ENCODE data around the gene AFAP1L2.
A peak's percentile ranks its signal among the peaks of the same experiment; 100 is the strongest.

AFAP1L2 gene

DNA sequence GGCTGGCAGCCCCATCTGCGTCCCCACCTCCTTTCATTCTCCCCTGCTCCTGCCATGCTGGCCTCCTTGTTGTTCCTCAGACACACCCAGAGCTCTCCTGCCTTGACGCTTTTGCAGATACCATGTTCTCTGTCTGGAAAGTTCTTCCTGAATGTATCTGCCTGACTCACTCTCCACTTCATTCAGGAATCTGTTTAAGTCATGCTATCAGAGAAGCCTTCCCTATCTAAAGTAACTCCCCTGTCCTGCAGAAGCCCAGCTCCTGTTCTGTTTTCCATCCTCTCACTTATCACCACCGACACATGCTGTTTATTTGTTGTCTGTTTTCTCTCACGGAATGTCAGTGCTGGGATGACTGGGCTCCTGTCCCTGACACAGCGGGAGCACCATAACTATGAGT, 82.0 kb downstream of the AFAP1L2 start:
- Histone ChIP-seq H3K27ac (no peak overlapping the region), H3K4me3 (no peak overlapping the region)
- TF ChIP-seq, protein P1, sequence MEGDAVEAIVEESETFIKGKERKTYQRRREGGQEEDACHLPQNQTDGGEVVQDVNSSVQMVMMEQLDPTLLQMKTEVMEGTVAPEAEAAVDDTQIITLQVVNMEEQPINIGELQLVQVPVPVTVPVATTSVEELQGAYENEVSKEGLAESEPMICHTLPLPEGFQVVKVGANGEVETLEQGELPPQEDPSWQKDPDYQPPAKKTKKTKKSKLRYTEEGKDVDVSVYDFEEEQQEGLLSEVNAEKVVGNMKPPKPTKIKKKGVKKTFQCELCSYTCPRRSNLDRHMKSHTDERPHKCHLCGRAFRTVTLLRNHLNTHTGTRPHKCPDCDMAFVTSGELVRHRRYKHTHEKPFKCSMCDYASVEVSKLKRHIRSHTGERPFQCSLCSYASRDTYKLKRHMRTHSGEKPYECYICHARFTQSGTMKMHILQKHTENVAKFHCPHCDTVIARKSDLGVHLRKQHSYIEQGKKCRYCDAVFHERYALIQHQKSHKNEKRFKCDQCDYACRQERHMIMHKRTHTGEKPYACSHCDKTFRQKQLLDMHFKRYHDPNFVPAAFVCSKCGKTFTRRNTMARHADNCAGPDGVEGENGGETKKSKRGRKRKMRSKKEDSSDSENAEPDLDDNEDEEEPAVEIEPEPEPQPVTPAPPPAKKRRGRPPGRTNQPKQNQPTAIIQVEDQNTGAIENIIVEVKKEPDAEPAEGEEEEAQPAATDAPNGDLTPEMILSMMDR (IDR thresholded peaks at IDR 0.05): no peak
- DNase-seq (ENCODE audit: low spot score): no peak

DNA sequence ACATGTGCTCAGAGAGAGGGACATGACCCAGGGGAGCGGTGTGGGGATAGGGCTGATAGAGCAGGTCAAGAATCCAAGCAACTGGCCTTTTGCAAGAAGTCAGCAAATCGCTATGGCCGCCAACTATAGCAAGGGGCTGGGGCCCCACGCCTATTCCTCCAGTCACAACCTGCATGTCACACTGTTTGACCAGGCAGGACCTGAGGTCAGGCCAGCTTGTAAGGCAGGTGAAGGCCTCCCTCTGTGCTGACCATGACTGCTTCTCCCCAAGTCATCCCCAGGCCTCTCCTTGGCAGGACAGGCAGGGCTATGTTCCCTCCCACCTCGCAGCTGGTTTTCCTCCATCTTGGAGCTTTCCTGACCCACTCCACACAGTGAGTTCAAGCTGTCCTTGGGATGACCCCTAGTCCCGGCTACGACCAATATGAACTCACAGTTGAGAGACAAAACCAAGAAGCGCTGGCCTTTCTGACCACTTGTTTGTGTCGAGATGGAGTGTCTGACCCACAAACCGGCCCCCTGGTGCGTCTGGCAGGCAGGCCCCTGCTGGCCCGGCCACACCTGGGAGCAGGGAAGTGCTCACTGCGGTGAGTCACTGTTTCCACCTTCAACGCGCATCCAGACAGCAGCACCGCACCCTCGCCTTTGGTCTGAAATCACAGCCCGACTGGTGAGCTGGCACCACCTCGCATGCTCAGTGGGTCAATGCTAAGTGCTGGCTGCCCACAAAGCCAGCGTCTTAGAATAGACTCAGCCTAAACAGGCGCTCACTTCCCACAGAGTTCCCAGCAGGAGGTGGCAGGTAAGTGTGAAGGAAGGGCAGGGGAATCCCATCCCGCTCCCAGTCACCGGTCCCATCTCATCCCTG, 83.8 kb downstream of the AFAP1L2 start:
- Histone ChIP-seq H3K27ac (no peak overlapping the region), H3K4me3 (no peak overlapping the region)
- no peak for DNase-seq (ENCODE audit: low spot score)
- TF ChIP-seq, protein P1 (IDR thresholded peaks at IDR 0.05): no peak

DNA sequence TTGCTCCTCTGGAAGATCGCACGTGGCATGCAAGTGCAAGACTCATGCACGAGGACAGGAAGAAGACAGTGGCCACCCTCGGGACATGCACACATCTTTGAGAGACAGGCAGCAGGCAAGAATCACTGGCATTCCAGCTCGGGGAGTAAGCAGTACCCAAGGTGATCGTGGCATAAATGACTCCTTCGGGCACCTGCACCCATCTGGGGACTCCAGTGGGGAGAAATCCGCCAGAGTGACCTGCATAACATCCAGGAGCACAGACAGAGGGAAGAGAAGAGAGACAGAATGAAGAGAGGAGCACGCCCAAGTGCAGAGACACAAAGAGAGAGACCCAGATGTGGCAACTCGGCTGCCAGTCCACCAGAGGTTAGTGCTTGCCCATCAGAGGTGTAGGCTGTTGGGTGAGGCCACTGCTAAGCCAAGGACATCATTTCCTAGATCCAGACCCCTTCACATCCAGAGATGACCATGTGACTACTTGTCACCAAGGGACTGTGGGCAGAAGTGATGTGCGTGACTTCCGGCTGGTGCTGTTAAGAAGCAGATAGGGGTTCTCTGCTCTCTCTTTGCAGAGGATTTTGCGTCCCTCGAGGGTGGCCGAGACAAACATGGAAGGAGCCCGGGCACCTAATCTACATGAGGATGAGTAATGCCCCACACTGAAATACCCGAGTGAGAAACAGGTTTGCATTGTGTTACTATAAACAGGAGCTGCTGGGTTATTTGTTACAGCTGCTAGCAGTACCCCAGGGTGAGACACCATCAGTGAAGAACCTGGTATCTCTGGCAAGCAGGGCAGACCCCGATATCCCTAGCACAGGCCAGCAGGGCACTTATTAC, 84.7 kb downstream of the AFAP1L2 start:
- no peak overlapping the region for H3K27ac ChIP-seq
- TF ChIP-seq, protein P1 (IDR thresholded peaks at IDR 0.05): no peak
- H3K4me3 ChIP-seq: no peak overlapping the region
- DNase-seq (ENCODE audit: low spot score): no peak

DNA sequence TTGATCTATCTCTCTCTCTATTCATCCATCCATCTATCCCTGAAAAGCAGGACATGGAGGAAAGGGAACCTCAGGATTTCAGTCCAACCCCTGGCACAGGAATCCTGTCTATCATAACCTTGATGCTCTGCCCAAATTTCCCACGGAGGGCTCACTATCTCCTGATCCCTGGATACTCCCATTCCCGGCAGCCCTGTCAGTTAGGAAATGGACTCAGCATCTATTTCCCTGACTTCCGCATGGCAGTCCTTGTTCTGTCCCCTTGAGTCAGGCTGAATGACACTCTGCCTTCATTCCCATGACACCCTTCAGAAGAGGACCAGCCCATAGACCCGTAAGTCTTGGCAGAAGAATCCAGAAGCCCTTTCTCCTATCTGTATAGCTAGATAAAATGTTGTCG, 87.6 kb downstream of the AFAP1L2 start:
- TF ChIP-seq, protein P1 (IDR thresholded peaks at IDR 0.05): no peak
- H3K27ac ChIP-seq: no peak overlapping the region
- H3K4me3 ChIP-seq: no peak overlapping the region
- peak; percentile 45 for DNase-seq (ENCODE audit: low spot score)

DNA sequence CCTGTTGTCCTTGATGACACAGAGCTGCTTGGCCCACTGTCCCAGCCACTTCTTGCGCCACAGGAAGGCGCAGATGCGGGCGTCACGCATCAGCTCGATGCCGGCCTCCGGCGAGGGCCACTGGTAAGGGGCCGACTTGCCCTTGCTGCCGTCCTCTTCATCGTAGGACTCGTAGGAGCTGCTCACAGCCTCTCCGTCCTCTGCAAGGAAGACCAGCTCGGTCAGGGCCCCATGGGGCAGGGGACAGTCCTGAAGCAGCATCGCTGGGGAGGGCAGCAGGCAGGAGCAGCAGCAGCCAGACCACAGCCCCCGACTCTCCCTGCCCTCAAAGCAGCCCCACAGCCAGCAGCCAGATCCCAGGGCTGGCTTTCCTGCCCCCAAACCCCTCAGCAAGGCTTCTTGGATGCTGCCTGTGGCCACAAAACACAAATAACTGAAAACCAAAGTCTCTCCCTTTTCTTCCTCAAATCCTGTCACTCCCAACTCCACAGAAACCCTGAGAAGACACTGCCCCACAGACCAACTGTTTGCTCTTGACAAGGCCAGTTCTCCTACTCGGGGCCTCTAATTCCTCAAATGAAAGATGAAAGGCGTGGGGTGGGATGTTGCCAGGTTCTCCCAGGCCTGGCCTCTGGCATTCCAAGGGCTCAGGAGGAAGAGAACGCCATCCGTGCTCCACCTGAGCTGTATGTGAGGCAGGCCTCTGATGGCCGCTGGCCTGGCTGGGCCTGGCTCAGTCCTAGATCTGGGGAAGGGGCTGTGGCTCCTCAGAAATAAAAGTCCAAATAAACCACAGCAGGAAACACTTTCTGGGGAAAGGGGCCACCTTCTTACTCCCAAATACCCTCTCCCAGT, 88.5 kb downstream of the AFAP1L2 start:
- H3K4me3 ChIP-seq: no peak overlapping the region
- TF ChIP-seq, protein P1 (IDR thresholded peaks at IDR 0.05): no peak
- no peak overlapping the region for H3K27ac ChIP-seq
- DNase-seq (ENCODE audit: low spot score): peak; percentile 71

DNA sequence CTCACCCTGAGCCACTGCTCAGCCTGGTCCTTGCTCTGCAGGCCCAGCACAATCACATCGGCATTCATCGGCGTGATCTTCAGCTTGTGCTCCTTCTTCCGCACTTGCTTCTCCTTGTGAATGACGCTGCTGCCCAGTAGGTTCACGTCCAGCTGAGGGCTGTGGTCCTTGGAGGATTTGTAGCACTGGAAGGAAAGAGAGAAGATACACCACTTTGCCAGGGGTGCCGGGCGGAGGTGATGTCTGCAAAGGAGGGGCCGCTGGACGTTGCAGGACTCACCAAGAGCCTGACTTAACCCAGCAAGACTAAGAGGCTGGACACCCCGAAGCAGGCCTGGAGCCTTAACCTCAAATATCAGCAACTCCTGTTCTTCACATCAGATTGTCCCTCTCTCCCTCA, 90.4 kb downstream of the AFAP1L2 start:
- Histone ChIP-seq H3K27ac (no peak overlapping the region), H3K4me3 (no peak overlapping the region)
- peak; percentile 68 for DNase-seq (ENCODE audit: low spot score)
- TF ChIP-seq, protein P1 (IDR thresholded peaks at IDR 0.05): no peak
